ENCODE data around the gene DNAH11. TPM values are rescaled to one million over a fixed set of nuclear protein-coding genes. Genes with fewer than 3 reads are reported as not detected.

DNAH11 gene
- total and polyA plus RNA-seq, 9 of the 15 experiments (the other 6 are each of a cell fraction or from before 2014, with no cell fraction given): under 0.01 TPM; not detected in 7

DNA sequence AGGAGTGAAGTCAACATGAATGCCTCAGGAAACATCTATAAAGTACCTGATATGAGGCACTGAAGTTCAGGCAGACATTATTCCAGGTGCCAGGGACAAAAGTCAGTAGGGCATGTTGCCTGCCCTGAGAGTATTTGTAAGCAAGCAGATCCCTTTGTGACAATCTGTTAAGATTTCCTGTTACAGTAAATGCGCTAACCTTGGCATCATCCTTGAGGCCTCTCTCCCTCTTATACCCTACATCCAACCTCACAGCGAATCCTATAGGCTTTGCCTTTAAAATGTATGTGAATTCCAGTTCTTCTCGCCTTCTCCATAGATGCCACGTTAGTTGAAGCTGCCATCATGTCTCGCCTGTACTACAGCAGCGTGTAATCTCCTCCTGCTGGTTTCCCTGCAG is 165.3 kb downstream of the DNAH11 start:
- in situ Hi-C loops (cut with MboI) (no loop called here), intact Hi-C loops (cut with micrococcal nuclease) (no loop called here)
- Histone ChIP-seq H2AFZ (ENCODE audit: low read depth, low read length) (no peak overlapping the region), H3K36me3 (ENCODE audit: control insufficient read depth, insufficient read depth, low read length) (no peaks in the 10 kb centered on the region), H3K9me3 (replicated peaks; ENCODE audit: control insufficient read depth, insufficient read depth, low read depth, low read length) (no peaks in the 10 kb centered on the region), H3K4me2 (ENCODE audit: insufficient read depth, low read length) (no peak overlapping the region), H3K27me3 (ENCODE audit: control insufficient read depth in 2 of 2, insufficient read depth in 2 of 2, low read length in 2 of 2) (peaks cover 0 to 2% of the 10 kb centered on the region in 2 experiments; a peak in 1 of 5 replicates), H4K20me1 (replicated peaks; ENCODE audit: control insufficient read depth, insufficient read depth, low read length) (no peaks in the 10 kb centered on the region), H3K79me2 (ENCODE audit: control insufficient read depth, insufficient read depth, low read length) (no peaks in the 10 kb centered on the region), H3K4me1 (replicated peaks in 1 of 2; ENCODE audit: control insufficient read depth in 2 of 2, insufficient read depth in 2 of 2, low read length in 2 of 2) (no peaks in the 10 kb centered on the region), H3K27ac (ENCODE audit: extremely low read depth, low read depth, low read length) (no peak overlapping the region), H3K9me1 (ENCODE audit: control insufficient read depth, insufficient read depth, low read length) (no peaks in the 10 kb centered on the region), H3K4me3 (no peak overlapping the region), H3K9ac (ENCODE audit: insufficient read depth in 1 of 2, low read depth in 2 of 2, low read length in 2 of 2) (no peak overlapping the region)
- CTCF ChIA-PET (ENCODE audit: low intra/inter-chr PET ratio): no interaction called here
- FAIRE-seq: no peak
- WGBS (ENCODE audit: insufficient coverage, low coverage, missing lambda C conversion rate): 0% methylated on average over 6 of the region's 6 CpGs
- POLR2A ChIA-PET: no interaction called here
- TF ChIP-seq, protein P1, sequence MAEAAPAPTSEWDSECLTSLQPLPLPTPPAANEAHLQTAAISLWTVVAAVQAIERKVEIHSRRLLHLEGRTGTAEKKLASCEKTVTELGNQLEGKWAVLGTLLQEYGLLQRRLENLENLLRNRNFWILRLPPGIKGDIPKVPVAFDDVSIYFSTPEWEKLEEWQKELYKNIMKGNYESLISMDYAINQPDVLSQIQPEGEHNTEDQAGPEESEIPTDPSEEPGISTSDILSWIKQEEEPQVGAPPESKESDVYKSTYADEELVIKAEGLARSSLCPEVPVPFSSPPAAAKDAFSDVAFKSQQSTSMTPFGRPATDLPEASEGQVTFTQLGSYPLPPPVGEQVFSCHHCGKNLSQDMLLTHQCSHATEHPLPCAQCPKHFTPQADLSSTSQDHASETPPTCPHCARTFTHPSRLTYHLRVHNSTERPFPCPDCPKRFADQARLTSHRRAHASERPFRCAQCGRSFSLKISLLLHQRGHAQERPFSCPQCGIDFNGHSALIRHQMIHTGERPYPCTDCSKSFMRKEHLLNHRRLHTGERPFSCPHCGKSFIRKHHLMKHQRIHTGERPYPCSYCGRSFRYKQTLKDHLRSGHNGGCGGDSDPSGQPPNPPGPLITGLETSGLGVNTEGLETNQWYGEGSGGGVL (CRISPR knock-in tag; IDR thresholded peaks at IDR 0.05): no peak
- TF ChIP-seq DIDO1 (tag; IDR thresholded peaks at IDR 0.05; ENCODE audit: low read depth): no peak
- TF ChIP-seq RBM17 (IDR thresholded peaks at IDR 0.05; ENCODE audit: borderline replicate concordance, low read depth, low read length): no peak
- no peak for TF ChIP-seq GABPB2 (CRISPR knock-in tag; conservative IDR thresholded peaks at IDR 0.05)
- no peak for TF ChIP-seq GTF2A2 (tag; IDR thresholded peaks at IDR 0.05)
- no peak for TF ChIP-seq MTA2 (IDR thresholded peaks at IDR 0.05; ENCODE audit: low read depth)
- no peak for TF ChIP-seq STAT5A (IDR thresholded peaks at IDR 0.05; ENCODE audit: borderline replicate concordance, low read length)
- TF ChIP-seq, protein P2, sequence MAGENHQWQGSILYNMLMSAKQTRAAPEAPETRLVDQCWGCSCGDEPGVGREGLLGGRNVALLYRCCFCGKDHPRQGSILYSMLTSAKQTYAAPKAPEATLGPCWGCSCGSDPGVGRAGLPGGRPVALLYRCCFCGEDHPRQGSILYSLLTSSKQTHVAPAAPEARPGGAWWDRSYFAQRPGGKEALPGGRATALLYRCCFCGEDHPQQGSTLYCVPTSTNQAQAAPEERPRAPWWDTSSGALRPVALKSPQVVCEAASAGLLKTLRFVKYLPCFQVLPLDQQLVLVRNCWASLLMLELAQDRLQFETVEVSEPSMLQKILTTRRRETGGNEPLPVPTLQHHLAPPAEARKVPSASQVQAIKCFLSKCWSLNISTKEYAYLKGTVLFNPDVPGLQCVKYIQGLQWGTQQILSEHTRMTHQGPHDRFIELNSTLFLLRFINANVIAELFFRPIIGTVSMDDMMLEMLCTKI (IDR thresholded peaks at IDR 0.05; ENCODE audit: partially characterized antibody): no peak
- no peak for TF ChIP-seq ZNF174 (CRISPR knock-in tag; IDR thresholded peaks at IDR 0.05)
- TF ChIP-seq ZNF384 (IDR thresholded peaks at IDR 0.05; ENCODE audit: low read depth, low read length): no peak
- no peak for TF ChIP-seq ZNF354B (CRISPR knock-in tag; IDR thresholded peaks at IDR 0.05)
- no peak for TF ChIP-seq ZNF263 (CRISPR knock-in tag; IDR thresholded peaks at IDR 0.05; ENCODE audit: borderline replicate concordance)
- TF ChIP-seq CC2D1A (IDR thresholded peaks at IDR 0.05): no peak
- TF ChIP-seq ZNF41 (CRISPR knock-in tag; conservative IDR thresholded peaks at IDR 0.05): no peak
- TF ChIP-seq NR2C1 (IDR thresholded peaks at IDR 0.05): no peak
- TF ChIP-seq NR2C1 (tag; IDR thresholded peaks at IDR 0.05): no peak
- TF ChIP-seq ZNF165 (CRISPR knock-in tag; IDR thresholded peaks at IDR 0.05; ENCODE audit: borderline replicate concordance): no peak
- TF ChIP-seq ZNF583 (CRISPR knock-in tag; IDR thresholded peaks at IDR 0.05): no peak
- no peak for TF ChIP-seq NELFE (IDR thresholded peaks at IDR 0.05; ENCODE audit: insufficient read depth, insufficient read length)
- no peak for TF ChIP-seq HNRNPUL1 (IDR thresholded peaks at IDR 0.05; ENCODE audit: low read length)
- no peak for TF ChIP-seq SRSF1 (IDR thresholded peaks at IDR 0.05; ENCODE audit: low read depth, low read length)
- no TSS peak for BruUV-seq (replicated peaks)
- no peak for ATAC-seq
- DNase-seq (ENCODE audit: extremely low read depth in 1 of 4, low spot score in 3 of 4): no peak

Measured in K562 (cell line).